22Rv1 (cell line): ENCODE measurements around the gene WDR91.

Experiments
- H3K27ac ChIP-seq: fragments of 450-650 bp; 2 replicates; pipeline ENCODE4 v1.5.1; 2017
- CTCF ChIP-seq: fragments of 450-650 bp; IDR thresholded peaks from 2 replicates; pipeline ENCODE4 v1.5.1; 2017; ENCODE audit warnings: mild to moderate bottlenecking
- ZFX ChIP-seq: fragments of 450-650 bp; IDR thresholded peaks from 2 replicates; pipeline ENCODE4 v1.6.1; 2017; ENCODE audit warnings: antibody characterized with exemption, borderline replicate concordance

WDR91 gene

GRCh38 chr7:135170998-135171481, 40.3 kb downstream of the WDR91 start:
- peak; percentile 64 for TF ChIP-seq CTCF
- peak overlapping the region; percentile 97 for H3K27ac ChIP-seq

- H3K27ac ChIP-seq: peak within 1 kb of the TSS; percentile 97
- TF ChIP-seq ZFX: no peak
- peak; percentile 98 for TF ChIP-seq CTCF
Measured at GRCh38 chr7:135170274-135170997, 40.9 kb downstream of the WDR91 start, which contains the start of gene CYREN. CYREN (minus strand) TSS chr7:135170707; CDS start chr7:135168922, 1,785 bp downstream.

- TF ChIP-seq CTCF (no peak), ZFX (no peak)
- peak overlapping the region; percentile 97 for H3K27ac ChIP-seq
Measured at GRCh38 chr7:135169964-135170273, 41.4 kb downstream of the WDR91 start.

GRCh38 chr7:135169141-135169963, 42.0 kb downstream of the WDR91 start:
- peak overlapping the region; percentile 97 for H3K27ac ChIP-seq
- TF ChIP-seq CTCF: peak; percentile 77
- TF ChIP-seq ZFX: no peak

GRCh38 chr7:135168489-135169140, 42.7 kb downstream of the WDR91 start:
- TF ChIP-seq ZFX: no peak
- no peak for TF ChIP-seq CTCF

GRCh38 chr7:135168001-135168400, 43.3 kb downstream of the WDR91 start:
- TF ChIP-seq ZFX (no peak), CTCF (no peak)
- H3K27ac ChIP-seq: no peak overlapping the region

More at GRCh38 chr7:135168489-135169140, 42.7 kb downstream of the WDR91 start:
- H3K27ac ChIP-seq: peak overlapping the region; percentile 97
